HG03565 (cell line): ENCODE data around the gene OBSCN.
"Not testable (repeated sequence)": the region's sequence is repeated elsewhere in the genome, so short reads cannot be mapped to it uniquely, and the experiment has no call there.

Experiments
- ATAC-seq: cut with Tn5 transposase; IDR thresholded peaks from one replicate; pipeline ENCODE4 v1.9.1; 2021; ENCODE audit warnings: mild to moderate bottlenecking, moderate library complexity; ENCODE audit not compliant: unreplicated experiment

Gene OBSCN

DNA sequence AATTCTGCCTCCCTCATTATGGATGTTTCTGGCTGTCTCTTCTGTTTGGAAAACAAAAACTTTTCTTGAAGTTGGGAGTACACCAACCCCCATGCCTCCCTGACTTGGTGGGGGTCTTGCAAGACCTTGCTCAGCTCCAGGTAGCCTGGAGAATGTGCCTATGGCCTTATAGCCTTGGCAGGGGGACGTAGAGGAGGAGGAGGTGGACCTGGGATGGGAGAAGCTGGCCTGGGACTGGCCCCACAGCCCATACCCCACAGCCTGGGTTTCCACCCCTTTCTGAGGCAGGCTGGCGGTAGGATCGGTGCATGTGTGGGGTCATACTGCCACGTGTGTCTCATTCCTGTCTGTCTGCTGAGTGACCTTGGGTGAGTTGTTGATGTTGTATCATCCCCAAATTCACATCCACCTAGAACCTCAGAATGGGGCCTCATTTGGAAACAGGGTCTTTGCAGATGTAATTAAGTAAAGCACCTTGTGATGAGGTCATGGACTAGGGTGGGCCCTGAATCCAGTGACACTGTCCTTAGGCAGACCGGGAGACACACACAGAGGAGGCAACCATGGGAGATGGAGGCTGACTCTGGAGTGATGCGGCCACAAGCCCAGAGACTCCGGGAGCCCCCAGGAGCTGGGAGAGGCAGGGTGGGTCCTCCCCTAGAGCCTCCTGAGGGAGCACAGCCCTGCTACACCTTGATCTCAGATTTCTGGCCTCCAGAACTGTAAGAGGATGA is 18.5 kb downstream of the OBSCN start:
- no peak for ATAC-seq

- no peak for ATAC-seq
Observed at GRCh38 chr1:228226956-228227791, 19.3 kb downstream of the OBSCN start.

DNA sequence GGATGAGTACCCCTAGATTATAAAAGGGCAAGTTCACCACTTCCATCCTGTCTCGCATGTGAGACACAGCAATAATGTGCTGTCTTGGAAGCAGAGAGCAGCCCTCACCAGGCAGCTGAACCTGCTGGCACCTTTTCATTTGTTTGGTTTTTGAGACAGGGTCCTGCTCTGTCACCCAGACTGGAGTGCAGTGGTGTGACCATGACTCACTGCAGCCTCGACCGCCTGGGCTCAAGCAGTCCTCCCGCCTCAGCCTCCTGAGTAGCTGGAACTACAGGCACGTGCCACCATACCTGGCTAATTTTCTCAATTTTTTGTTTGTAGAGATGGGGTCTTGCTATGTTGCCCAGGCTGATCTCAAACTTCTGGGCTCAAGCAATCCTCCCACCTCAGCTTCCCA is 20.3 kb downstream of the OBSCN start:
- not testable (repeated sequence) for ATAC-seq

DNA sequence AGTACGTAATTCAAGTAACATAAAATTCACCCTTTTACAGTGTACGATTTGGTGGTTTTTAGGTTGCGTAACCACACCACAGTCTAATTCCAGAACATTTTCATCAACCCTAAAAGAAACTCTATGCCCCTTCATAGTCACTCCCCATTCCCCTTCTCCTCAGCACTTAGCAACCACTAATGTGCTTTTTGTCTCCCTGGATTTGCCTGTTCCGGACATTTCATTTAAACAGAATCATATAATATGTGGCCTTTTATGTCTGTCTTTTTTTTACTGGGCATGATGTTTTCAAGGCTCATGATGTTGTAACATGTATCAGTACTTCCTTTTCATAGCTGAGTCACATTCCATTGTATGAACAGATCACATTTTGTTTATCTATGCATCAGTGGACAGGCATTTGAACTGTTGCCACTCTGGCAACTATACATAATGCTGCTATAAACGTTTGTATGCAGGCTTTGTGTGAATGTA is 20.8 kb downstream of the OBSCN start:
- ATAC-seq, result no peak

- ATAC-seq, result no peak
Observed at GRCh38 chr1:228231189-228231588, 23.3 kb downstream of the OBSCN start.

DNA sequence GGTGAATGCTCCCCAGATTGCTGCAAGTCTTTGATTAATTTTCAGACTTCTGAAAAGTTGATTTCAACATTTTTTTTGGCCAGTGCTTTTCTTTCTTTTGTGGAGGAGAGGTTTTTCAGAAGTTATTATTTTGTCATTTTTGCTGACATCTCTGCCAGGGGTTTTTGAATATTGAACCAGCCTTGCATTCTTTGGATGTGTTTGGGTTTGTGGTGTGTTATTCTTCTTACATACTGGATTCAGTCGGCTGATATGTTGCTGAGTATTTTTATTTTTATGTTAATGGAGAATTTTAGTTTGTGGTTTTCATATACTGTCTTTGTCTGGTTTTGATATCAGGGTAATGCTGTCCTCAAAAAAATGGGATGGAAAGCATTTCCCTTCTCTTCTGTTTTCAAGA is 25.3 kb downstream of the OBSCN start:
- no peak for ATAC-seq

DNA sequence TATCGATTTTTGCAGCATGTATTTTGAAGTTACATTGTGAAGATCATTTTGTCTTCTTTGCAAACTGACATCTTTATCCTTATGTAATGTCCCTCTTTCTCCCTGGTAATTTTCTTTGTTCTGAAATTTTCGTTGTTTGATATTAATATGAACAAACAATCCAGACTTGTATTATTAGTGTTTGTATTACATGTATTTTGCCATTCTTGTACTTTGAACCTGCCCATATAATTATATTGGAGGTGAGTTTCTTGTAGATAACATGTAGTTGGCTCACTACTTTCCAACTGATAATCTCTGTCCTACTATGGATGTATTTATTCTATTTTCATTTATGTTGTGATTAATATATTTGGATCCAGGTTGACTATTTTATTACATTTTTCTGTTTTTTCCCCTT is 27.1 kb downstream of the OBSCN start:
- no peak for ATAC-seq

DNA sequence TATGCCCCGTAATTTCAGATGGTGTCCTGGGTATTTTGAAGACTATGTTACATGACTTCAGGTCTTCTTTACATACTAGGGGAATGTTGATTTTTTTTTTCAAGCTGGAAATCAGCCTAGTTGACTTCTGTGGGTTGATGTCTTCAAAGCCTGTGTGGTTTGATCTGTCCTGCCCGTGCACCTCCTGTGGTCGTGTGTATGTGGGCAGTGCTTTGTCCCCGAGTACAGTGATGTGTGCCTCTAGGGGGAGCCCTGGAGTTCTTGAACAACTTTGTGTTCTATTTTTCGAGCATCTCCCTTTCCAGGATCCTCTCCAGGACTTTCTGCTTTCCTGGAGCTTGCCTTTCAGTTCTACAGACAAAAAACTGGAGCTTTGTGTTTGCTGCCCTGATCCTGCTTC is 28.9 kb downstream of the OBSCN start:
- ATAC-seq, result no peak

- ATAC-seq, result no peak
Observed at GRCh38 chr1:228238007-228238406, 30.2 kb downstream of the OBSCN start.

GRCh38 chr1:228238461-228238860 is 30.6 kb downstream of the OBSCN start:
- ATAC-seq, result no peak

GRCh38 chr1:228240411-228241240 is 32.8 kb downstream of the OBSCN start:
- ATAC-seq, result no peak

DNA sequence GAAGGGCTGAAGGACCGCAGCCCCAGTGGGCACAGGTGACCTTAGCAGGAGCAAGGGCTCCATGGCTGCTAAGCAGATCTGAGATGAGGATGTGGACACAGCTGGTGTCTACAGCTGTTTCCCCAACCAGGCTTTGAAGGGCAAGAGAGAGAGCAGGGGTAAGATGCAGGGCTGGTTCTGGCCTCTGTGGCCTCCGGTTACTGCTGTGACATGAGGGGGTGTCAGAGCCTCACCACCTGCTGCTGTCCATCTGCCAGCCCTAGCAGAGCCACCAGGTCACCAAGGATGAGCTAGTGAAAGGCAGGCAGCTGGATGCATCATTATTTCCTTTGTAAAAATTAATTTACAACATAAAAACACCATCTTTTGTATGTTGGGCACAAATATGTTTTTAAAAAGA is 33.4 kb downstream of the OBSCN start:
- ATAC-seq, result no peak

DNA sequence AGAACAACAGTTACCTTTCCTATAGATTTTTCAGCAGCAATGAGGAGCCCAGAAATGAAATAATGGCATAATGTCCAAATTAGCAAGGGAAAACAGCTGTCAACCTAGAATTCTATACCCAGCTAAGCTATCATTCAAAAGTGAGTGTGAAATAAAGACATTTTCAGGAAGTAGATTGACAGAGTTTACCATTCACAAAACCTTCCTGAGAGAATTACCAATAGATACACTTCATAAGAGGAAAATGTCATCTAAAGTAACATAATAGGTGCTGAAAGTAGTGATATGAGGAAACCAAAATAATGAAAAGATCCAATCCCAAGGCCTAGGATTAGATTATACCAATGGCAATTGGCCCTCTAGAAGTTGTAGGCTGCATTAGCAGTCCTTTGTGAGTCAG is 34.6 kb downstream of the OBSCN start:
- no peak for ATAC-seq

- no peak for ATAC-seq
Observed at GRCh38 chr1:228243093-228243492, 35.2 kb downstream of the OBSCN start.

DNA sequence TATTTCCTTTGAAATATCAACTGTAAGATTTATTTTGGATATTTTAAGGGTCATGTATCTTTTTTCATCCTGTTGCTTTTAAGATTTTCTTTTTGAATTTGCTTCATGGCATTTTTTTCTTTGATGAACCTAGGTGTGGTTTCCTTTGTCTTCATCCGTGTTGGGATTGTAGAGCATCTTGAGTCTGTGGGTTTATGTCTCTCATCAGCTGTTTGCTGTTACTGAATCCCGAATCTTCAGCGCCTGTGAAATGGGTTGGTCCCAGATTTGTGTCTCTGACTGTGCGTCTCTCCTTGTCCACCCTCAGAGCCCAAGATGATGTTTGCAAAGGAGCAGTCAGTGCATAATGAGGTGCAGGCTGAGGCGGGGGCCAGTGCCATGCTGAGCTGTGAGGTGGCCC is 36.1 kb downstream of the OBSCN start:
- not testable (repeated sequence) for ATAC-seq

GRCh38 chr1:228245111-228245510 is 37.3 kb downstream of the OBSCN start:
- ATAC-seq, result no peak

DNA sequence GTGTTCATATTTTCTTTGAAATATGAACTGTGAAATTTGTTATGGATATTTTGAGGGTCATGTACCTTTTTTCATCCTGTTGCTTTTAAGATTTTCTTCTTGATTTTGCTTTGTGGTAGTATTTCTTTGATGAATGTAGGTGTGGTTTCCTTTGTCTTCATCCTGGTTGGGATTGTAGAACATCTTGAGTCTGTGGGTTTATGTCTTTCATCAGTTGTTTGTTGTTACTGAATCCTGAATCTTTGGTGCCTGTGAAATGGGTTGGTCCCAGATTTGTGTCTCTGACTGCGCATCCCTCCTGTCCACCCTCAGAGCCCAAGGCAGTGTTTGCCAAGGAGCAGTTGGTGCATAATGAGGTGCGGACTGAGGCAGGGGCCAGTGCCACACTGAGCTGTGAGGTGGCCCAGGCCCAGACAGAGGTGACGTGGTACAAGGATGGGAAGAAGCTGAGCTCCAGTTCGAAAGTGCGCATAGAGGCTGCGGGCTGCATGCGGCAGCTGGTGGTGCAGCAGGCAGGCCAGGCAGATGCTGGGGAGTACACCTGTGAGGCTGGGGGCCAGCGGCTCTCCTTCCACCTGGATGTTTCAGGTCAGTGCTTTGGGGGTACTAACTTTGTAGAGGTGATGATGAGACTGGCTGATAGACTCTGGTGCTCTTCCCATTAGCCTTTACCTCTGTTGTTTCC is 38.5 kb downstream of the OBSCN start:
- no peak for ATAC-seq

DNA sequence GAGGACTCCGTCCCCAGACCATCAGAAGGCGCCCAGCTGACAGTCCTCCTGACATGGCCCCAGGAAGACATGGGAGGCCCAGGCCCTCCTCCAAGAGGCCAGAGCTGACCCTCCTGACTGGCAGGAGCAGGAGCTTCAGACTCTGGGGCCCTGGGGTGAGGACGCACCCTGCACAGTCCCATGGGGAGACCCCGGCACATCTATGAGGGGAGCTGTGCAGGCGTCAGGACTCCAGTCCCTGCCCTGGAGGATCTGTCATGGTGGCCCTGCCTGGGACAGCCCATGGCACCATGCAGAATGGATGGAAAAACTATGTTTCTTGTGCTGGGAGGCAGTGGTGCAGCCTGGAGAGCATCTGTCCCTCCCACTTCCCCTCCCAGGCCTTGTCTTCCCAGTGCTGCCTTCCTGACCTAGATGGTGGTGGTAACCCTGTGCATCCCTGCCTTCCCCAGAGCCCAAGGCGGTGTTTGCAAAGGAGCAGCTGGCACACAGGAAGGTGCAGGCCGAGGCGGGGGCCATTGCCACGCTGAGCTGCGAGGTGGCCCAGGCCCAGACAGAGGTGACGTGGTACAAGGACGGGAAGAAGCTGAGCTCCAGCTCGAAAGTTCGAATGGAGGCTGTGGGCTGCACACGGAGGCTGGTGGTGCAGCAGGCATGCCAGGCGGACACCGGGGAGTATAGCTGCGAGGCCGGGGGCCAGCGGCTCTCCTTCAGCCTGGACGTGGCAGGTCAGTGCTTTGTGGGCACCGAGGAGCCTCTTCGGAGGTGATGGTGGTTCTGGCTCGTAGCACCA is 41.9 kb downstream of the OBSCN start:
- ATAC-seq, result no peak

- not testable (repeated sequence) for ATAC-seq
Observed at GRCh38 chr1:228252476-228252875, 44.6 kb downstream of the OBSCN start.
